GM23338 (cell line): ENCODE measurements around the gene IMPG1. TPM values are rescaled to one million over a fixed set of nuclear protein-coding genes. Genes with fewer than 3 reads are reported as not detected.

Experiments
- ATAC-seq: fragments of 200-7000 bp; cut with Tn5 transposase; 3 replicates; pipeline ENCODE4 v1.9.1; 2020
- DNase-seq: peaks from one replicate; pipeline ENCODE4 v3.0.0-alpha.2; 2015; ENCODE audit warnings: low spot score
- H2AFZ ChIP-seq: fragments of 200-600 bp; sonication (generic); 2 replicates; pipeline ENCODE4 v1.8.0; 2016; ENCODE audit warnings: antibody characterized with exemption, mild to moderate bottlenecking, moderate library complexity
- H3F3A ChIP-seq: fragments of 200-600 bp; sonication (generic); replicated peaks from 2 replicates; pipeline ENCODE4 v1.8.0; 2017; ENCODE audit warnings: antibody characterized with exemption, mixed run types, low read depth
- H3K27ac ChIP-seq: fragments of 200-600 bp; sonication (generic); 2 replicates; pipeline ENCODE4 v1.6.1; 2016; ENCODE audit warnings: low read depth
- H3K27me3 ChIP-seq: fragments of 200-600 bp; sonication (generic); 2 replicates; pipeline ENCODE4 v1.8.0; 2016; ENCODE audit warnings: mild to moderate bottlenecking, mixed run types, moderate library complexity; ENCODE audit not compliant: insufficient read depth
- H3K36me3 ChIP-seq: fragments of 200-600 bp; sonication (generic); 2 replicates; pipeline ENCODE4 v1.8.0; 2016; ENCODE audit warnings: mild to moderate bottlenecking; ENCODE audit not compliant: insufficient read depth
- H3K4me1 ChIP-seq: fragments of 200-600 bp; sonication (generic); 2 replicates; pipeline ENCODE4 v1.8.0; 2016; ENCODE audit warnings: mild to moderate bottlenecking, moderate library complexity; ENCODE audit not compliant: insufficient read depth
- H3K4me2 ChIP-seq: fragments of 200-600 bp; sonication (generic); 2 replicates; pipeline ENCODE4 v1.7.1; 2017; ENCODE audit warnings: mixed run types
- H3K4me3 ChIP-seq: fragments of 200-600 bp; sonication (generic); 2 replicates; pipeline ENCODE4 v1.6.1; 2016; ENCODE audit warnings: mixed run types
- H3K79me2 ChIP-seq: fragments of 200-600 bp; sonication (generic); replicated peaks from 2 replicates; pipeline ENCODE4 v1.8.0; 2017; ENCODE audit warnings: mild to moderate bottlenecking; ENCODE audit not compliant: insufficient read depth
- H3K9me2 ChIP-seq: fragments of 200-600 bp; sonication (generic); 2 replicates; pipeline ENCODE4 v1.8.0; 2017; ENCODE audit not compliant: insufficient read depth
- H4K20me1 ChIP-seq: fragments of 200-600 bp; sonication (generic); replicated peaks from 2 replicates; pipeline ENCODE4 v1.8.0; 2017; ENCODE audit warnings: mild to moderate bottlenecking; ENCODE audit not compliant: insufficient read depth
- H3K27ac Mint-ChIP-seq: 2 replicates; pipeline ENCODE4 v1.8.0; 2020; ENCODE audit warnings: inconsistent platforms, mild to moderate bottlenecking, moderate library complexity, mixed read lengths
- H3K27me3 Mint-ChIP-seq: 3 replicates; pipeline ENCODE4 v1.8.0; 2022; ENCODE audit warnings: low read depth, mild to moderate bottlenecking, moderate library complexity, mixed read lengths, inconsistent platforms; ENCODE audit not compliant: insufficient read depth, poor library complexity
- H3K36me3 Mint-ChIP-seq: 3 replicates; pipeline ENCODE4 v1.8.0; 2021; ENCODE audit warnings: low read depth, mild to moderate bottlenecking, inconsistent platforms, moderate library complexity, mixed read lengths
- H3K4me1 Mint-ChIP-seq: 3 replicates; pipeline ENCODE4 v1.8.0; 2020; ENCODE audit warnings: mild to moderate bottlenecking, inconsistent platforms, mixed read lengths
- H3K4me3 Mint-ChIP-seq: 3 replicates; pipeline ENCODE4 v1.8.0; 2021; ENCODE audit warnings: moderate library complexity, mild to moderate bottlenecking, inconsistent platforms, mixed read lengths
- H3K9me3 Mint-ChIP-seq: 3 replicates; pipeline ENCODE4 v1.8.0; 2020; ENCODE audit warnings: moderate library complexity, mild to moderate bottlenecking, inconsistent platforms, mixed read lengths
- CTCF ChIP-seq, 2 experiments: fragments of 200-600 bp in 1 of 2; sonication (generic) in 1 of 2; conservative IDR thresholded peaks; 2 replicates each; pipeline versions ENCODE4 v1.5.1 to v1.6.1; 2016 to 2017; ENCODE audit warnings: antibody characterized with exemption in 2 of 2, low read depth in 2 of 2, mild to moderate bottlenecking in 2 of 2, moderate library complexity in 1 of 2
- ETS1 ChIP-seq: IDR thresholded peaks from 2 replicates; pipeline ENCODE4 v1.6.1; 2016; ENCODE audit warnings: antibody characterized with exemption
- ZNF114 ChIP-seq: fragments of 250-450 bp; sonication (Bioruptor Pico); IDR thresholded peaks from 2 replicates; pipeline ENCODE4 v1.5.0; 2020; ENCODE audit warnings: mild to moderate bottlenecking, moderate library complexity
- ZNF331 ChIP-seq: fragments of 250-450 bp; sonication (Bioruptor Pico); IDR thresholded peaks from 2 replicates; pipeline ENCODE4 v1.5.0; 2020; ENCODE audit warnings: low read depth, mild to moderate bottlenecking, moderate library complexity
- ZNF462 ChIP-seq: fragments of 250-450 bp; sonication (Bioruptor Pico); IDR thresholded peaks from 2 replicates; pipeline ENCODE4 v1.5.0; 2020; ENCODE audit warnings: mild to moderate bottlenecking, moderate library complexity
- polyA plus RNA-seq: library from polyadenylated mRNA; unstranded; fragments of >200 nt; fragmentation: Nextera tagmentation; extraction: Ambion mirVana; gene quantifications from 2 replicates; pipeline ENCODE4 v1.2.1, GENCODE V29; 2016
- total RNA-seq: library from RNA; depleted of rRNA; stranded (reverse); fragments of >200 nt; shearing (Covaris generic); gene quantifications from 2 replicates; pipeline ENCODE4 v1.2.3, GENCODE V29; 2014

Gene IMPG1
- total and polyA plus RNA-seq, 2 experiments from 2014 or later: not detected

GRCh38 chr6:75880305-75880704 is 192.2 kb downstream of the IMPG1 start (continued):
- TF ChIP-seq ZNF462 (CRISPR knock-in tag): no peak

- H3K4me1 ChIP-seq: peaks cover 8% of the 10 kb centered on the region; the same call in 1 of the 2 replicates
- no peaks in the 10 kb centered on the region for H3K9me2 ChIP-seq
- ATAC-seq: no peak
- TF ChIP-seq ZNF114 (CRISPR knock-in tag) (no peak), ZNF331 (CRISPR knock-in tag) (no peak), ETS1 (no peak), CTCF (conservative IDR thresholded peaks at IDR 0.05; ENCODE audit: low read depth in 2 of 2) (no peak), ZNF462 (CRISPR knock-in tag) (no peak)
- no peaks in the 10 kb centered on the region for H3F3A ChIP-seq
- Mint-ChIP-seq H3K27me3 (peaks cover 5% of the 10 kb centered on the region), H3K4me1 (peaks cover 11% of the 10 kb centered on the region), H3K9me3 (no peaks in the 10 kb centered on the region), H3K27ac (no peak overlapping the region), H3K4me3 (no peak overlapping the region), H3K36me3 (no peaks in the 10 kb centered on the region; the same call in 2 of the 3 replicates)
- H3K4me2 ChIP-seq: no peak overlapping the region
- no peak for DNase-seq
- no peak overlapping the region for H2AFZ ChIP-seq
- no peaks in the 10 kb centered on the region for H4K20me1 ChIP-seq
- no peak overlapping the region for H3K4me3 ChIP-seq
- no peaks in the 10 kb centered on the region for H3K36me3 ChIP-seq
- no peak overlapping the region for H3K27ac ChIP-seq
- no peaks in the 10 kb centered on the region for H3K27me3 ChIP-seq
- no peaks in the 10 kb centered on the region for H3K79me2 ChIP-seq
These were observed 196.3 kb downstream of the IMPG1 start for GRCh38 chr6:75876152-75876551.
